OCI-LY7 (cell line): Measurements from ENCODE around the gene NAA40. TPM values are rescaled to one million over a fixed set of nuclear protein-coding genes. Genes with fewer than 3 reads are reported as not detected.
"Not testable (repeated sequence)": the region's sequence is repeated elsewhere in the genome, so short reads cannot be mapped to it uniquely, and the experiment has no call there.

Source experiments
- BruUV-seq: library from RNA; stranded (reverse); fragments of 400-500 nt; replicated peaks from 2 replicates; lab custom pipeline; 2021; lab: Mats Ljungman, UMichigan
- CTCF ChIA-PET: fragments of 300-600 bp; sonication (Branson Sonifier 250); formaldehyde crosslinking; loops from one replicate; lab custom pipeline; 2022; ENCODE audit warnings: antibody characterized with exemption; ENCODE audit not compliant: unreplicated experiment; lab: Charles Lee
- POLR2A ChIA-PET: fragments of 300-600 bp; sonication (Branson Sonifier 250); formaldehyde crosslinking; loops from one replicate; lab custom pipeline; 2022; ENCODE audit warnings: antibody characterized with exemption; lab: Charles Lee
- DNase-seq: peaks from one replicate; pipeline ENCODE4 v3.0.0-alpha.2; 2015; ENCODE audit warnings: low spot score
- H2AFZ ChIP-seq: fragments of 200-600 bp; sonication (generic), shearing (Covaris generic); 2 replicates; pipeline ENCODE4 v1.6.1; 2014; ENCODE audit warnings: mild to moderate bottlenecking, antibody characterized with exemption, low read length, moderate library complexity
- H3K27ac ChIP-seq: fragments of 200-600 bp; sonication (generic); 2 replicates; pipeline ENCODE4 v1.5.1; 2014; ENCODE audit warnings: mixed run types, low read depth, mild to moderate bottlenecking, moderate library complexity, low read length, inconsistent platforms; ENCODE audit not compliant: poor library complexity, severe bottlenecking
- H3K36me3 ChIP-seq: fragments of 200-600 bp; sonication (generic); 2 replicates; pipeline ENCODE4 v1.6.1; 2014; ENCODE audit warnings: mild to moderate bottlenecking, antibody characterized with exemption, low read length, moderate library complexity, mixed read lengths; ENCODE audit not compliant: insufficient read depth
- H3K4me1 ChIP-seq: fragments of 200-600 bp; sonication (generic); 2 replicates; pipeline ENCODE4 v1.5.1; 2014; ENCODE audit warnings: mild to moderate bottlenecking, low read length; ENCODE audit not compliant: insufficient read depth, poor library complexity, severe bottlenecking
- H3K4me2 ChIP-seq: fragments of 200-600 bp; sonication (generic); 2 replicates; pipeline ENCODE4 v1.6.1; 2014; ENCODE audit warnings: mild to moderate bottlenecking, low read length
- H3K4me3 ChIP-seq: fragments of 200-600 bp; sonication (generic); 2 replicates; pipeline ENCODE4 v1.5.1; 2014; ENCODE audit warnings: mild to moderate bottlenecking, low read depth, low read length; ENCODE audit not compliant: poor library complexity, severe bottlenecking
- H3K79me2 ChIP-seq: fragments of 200-600 bp; sonication (generic); 2 replicates; pipeline ENCODE4 v1.6.1; 2016; ENCODE audit warnings: low read depth, mild to moderate bottlenecking, low read length, moderate library complexity, mixed read lengths; ENCODE audit not compliant: insufficient read depth
- H3K9me2 ChIP-seq: fragments of 200-600 bp; sonication (generic); 2 replicates; pipeline ENCODE4 v1.6.1; 2016; ENCODE audit warnings: mild to moderate bottlenecking, low read length, mixed read lengths; ENCODE audit not compliant: insufficient read depth
- H3K9me3 ChIP-seq: fragments of 200-600 bp; sonication (generic); 2 replicates; pipeline ENCODE4 v1.6.1; 2014; ENCODE audit warnings: mild to moderate bottlenecking, mixed run types, low read length, mixed read lengths
- H4K20me1 ChIP-seq: fragments of 200-600 bp; sonication (generic); 2 replicates; pipeline ENCODE4 v1.6.1; 2014; ENCODE audit warnings: mild to moderate bottlenecking, antibody characterized with exemption, low read length, moderate library complexity, mixed read lengths; ENCODE audit not compliant: insufficient read depth
- EZH2phosphoT487 ChIP-seq: fragments of 200-600 bp; sonication (generic); IDR thresholded peaks from 2 replicates; pipeline ENCODE4 v1.6.1; 2018; ENCODE audit warnings: low read depth, borderline replicate concordance, mild to moderate bottlenecking, mixed run types, antibody characterized with exemption, low read length, moderate library complexity, mixed read lengths
- intact Hi-C: fragments of 100-400 bp; cut with micrococcal nuclease; formaldehyde crosslinking; loops from one replicate; pipeline ENCODE4 v1.10.0; 2022; ENCODE audit not compliant: unreplicated experiment
- total RNA-seq, 2 experiments: library from RNA; depleted of rRNA in 1 of 2; stranded (reverse); fragments of >200 nt in 1 of 2; shearing (Covaris generic) in 1 of 2; gene quantifications; 2 replicates each; pipeline ENCODE4 v1.2.3, GENCODE V29; 2014 to 2022
- TF ChIP-seq, protein P1 (sequence below): fragments of 200-600 bp; sonication (generic); conservative IDR thresholded peaks from 2 replicates; pipeline ENCODE4 v1.5.1; 2014; ENCODE audit warnings: mild to moderate bottlenecking, antibody characterized with exemption, low read length, moderate library complexity, mixed read lengths

The NAA40 gene
- total RNA-seq, 2 experiments from 2014 or later: 24.5 to 45.5 TPM

GRCh38 chr11:63952570-63952969 lies 13.8 kb downstream of the NAA40 start:
- no peak for DNase-seq
- no TSS peak for BruUV-seq
- intact Hi-C loops: no loop called here
- peaks cover 73% of the 10 kb centered on the region for H3K36me3 ChIP-seq
- no peaks in the 10 kb centered on the region for H3K9me2 ChIP-seq
- H3K4me2 ChIP-seq: no peak overlapping the region
- POLR2A ChIA-PET: interaction anchor here (1.1 kb wide), 2 partner anchors 10 to 33 kb away, joined by 3 to 4 read pairs; partner anchors contain the start of gene OTUB1
- no peak overlapping the region for H2AFZ ChIP-seq
- H3K4me3 ChIP-seq: no peak overlapping the region
- no peaks in the 10 kb centered on the region for H3K9me3 ChIP-seq
- no peak overlapping the region for H3K27ac ChIP-seq
- no peaks in the 10 kb centered on the region for H4K20me1 ChIP-seq
- TF ChIP-seq, protein P1, sequence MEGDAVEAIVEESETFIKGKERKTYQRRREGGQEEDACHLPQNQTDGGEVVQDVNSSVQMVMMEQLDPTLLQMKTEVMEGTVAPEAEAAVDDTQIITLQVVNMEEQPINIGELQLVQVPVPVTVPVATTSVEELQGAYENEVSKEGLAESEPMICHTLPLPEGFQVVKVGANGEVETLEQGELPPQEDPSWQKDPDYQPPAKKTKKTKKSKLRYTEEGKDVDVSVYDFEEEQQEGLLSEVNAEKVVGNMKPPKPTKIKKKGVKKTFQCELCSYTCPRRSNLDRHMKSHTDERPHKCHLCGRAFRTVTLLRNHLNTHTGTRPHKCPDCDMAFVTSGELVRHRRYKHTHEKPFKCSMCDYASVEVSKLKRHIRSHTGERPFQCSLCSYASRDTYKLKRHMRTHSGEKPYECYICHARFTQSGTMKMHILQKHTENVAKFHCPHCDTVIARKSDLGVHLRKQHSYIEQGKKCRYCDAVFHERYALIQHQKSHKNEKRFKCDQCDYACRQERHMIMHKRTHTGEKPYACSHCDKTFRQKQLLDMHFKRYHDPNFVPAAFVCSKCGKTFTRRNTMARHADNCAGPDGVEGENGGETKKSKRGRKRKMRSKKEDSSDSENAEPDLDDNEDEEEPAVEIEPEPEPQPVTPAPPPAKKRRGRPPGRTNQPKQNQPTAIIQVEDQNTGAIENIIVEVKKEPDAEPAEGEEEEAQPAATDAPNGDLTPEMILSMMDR: no peak
- no peak for TF ChIP-seq EZH2phosphoT487
- CTCF ChIA-PET: no interaction called here
- peaks cover 9% of the 10 kb centered on the region for H3K4me1 ChIP-seq
- H3K79me2 ChIP-seq: no peaks in the 10 kb centered on the region

GRCh38 chr11:63958008-63958407 lies 19.2 kb downstream of the NAA40 start:
- no TSS peak for BruUV-seq
- intact Hi-C loops: no loop called here
- no peak overlapping the region for H3K4me2 ChIP-seq
- POLR2A ChIA-PET: no interaction called here
- CTCF ChIA-PET: no interaction called here
- H3K79me2 ChIP-seq: no peaks in the 10 kb centered on the region
- H3K4me1 ChIP-seq: no peaks in the 10 kb centered on the region
- H3K4me3 ChIP-seq: no peak overlapping the region
- no peak for TF ChIP-seq EZH2phosphoT487
- TF ChIP-seq, protein P1: no peak
- no peak overlapping the region for H2AFZ ChIP-seq
- peaks cover 35% of the 10 kb centered on the region for H3K36me3 ChIP-seq
- no peaks in the 10 kb centered on the region for H3K9me2 ChIP-seq
- H3K9me3 ChIP-seq: no peaks in the 10 kb centered on the region
- no peak overlapping the region for H3K27ac ChIP-seq
- DNase-seq: no peak
- no peaks in the 10 kb centered on the region for H4K20me1 ChIP-seq

GRCh38 chr11:63961608-63962412 lies 23.0 kb downstream of the NAA40 start:
- POLR2A ChIA-PET: interaction anchor here (1.0 to 1.2 kb wide), 2 partner anchors 9 to 253 kb away, joined by 3 to 4 read pairs; no protein-coding TSS in a partner anchor
- H3K4me2 ChIP-seq: no peak overlapping the region

DNA sequence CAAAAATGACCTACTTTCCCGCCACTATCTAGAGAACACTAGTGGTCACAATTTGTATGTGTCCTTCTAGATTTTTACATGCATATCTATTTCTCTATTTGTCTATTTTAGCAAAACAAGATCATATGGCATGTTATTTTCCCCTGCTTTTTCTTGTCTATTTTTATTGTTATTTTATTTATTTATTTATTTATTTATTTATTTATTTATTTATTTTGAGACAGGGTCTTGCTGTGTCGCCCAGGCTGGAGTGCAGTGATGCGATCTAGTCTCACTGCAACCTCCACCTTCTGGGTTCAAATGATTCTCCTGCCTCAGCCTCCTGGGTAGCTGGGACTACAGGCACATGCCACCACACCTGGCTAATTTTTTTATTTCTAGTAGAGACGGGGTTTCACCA lies 25.1 kb downstream of the NAA40 start:
- H3K4me1 ChIP-seq, H3K27ac ChIP-seq, CTCF ChIA-PET, H3K36me3 ChIP-seq, BruUV-seq, H2AFZ ChIP-seq, H3K79me2 ChIP-seq, intact Hi-C loops, H3K4me2 ChIP-seq, H3K9me2 ChIP-seq, H3K9me3 ChIP-seq, H4K20me1 ChIP-seq, DNase-seq, H3K4me3 ChIP-seq, POLR2A ChIA-PET: not testable (repeated sequence)

More at GRCh38 chr11:63961608-63962412, 23.0 kb downstream of the NAA40 start:
- BruUV-seq: no TSS peak
- no peak for TF ChIP-seq EZH2phosphoT487
- TF ChIP-seq, protein P1: no peak
- Histone ChIP-seq H3K27ac (no peak overlapping the region), H4K20me1 (no peaks in the 10 kb centered on the region), H2AFZ (no peak overlapping the region), H3K9me2 (no peaks in the 10 kb centered on the region), H3K4me1 (peaks cover 4% of the 10 kb centered on the region), H3K79me2 (no peaks in the 10 kb centered on the region), H3K36me3 (no peaks in the 10 kb centered on the region), H3K4me3 (no peak overlapping the region), H3K9me3 (no peaks in the 10 kb centered on the region)
- intact Hi-C loops: no loop called here
- CTCF ChIA-PET: interaction anchor here (0.5 to 0.7 kb wide), 3 partner anchors 79 to 1110 kb away, joined by 3 read pairs; partner anchors contain the start of gene FERMT3
- no peak for DNase-seq
